ENCODE results near the gene MRPS15. TPM values are rescaled to one million over a fixed set of nuclear protein-coding genes. Genes with fewer than 3 reads are reported as not detected.

MRPS15 gene
- total and polyA plus RNA-seq, 2 of the 13 experiments (the other 11 are each of a cell fraction or from before 2014, with no cell fraction given): 59.0 to 113 TPM

DNA sequence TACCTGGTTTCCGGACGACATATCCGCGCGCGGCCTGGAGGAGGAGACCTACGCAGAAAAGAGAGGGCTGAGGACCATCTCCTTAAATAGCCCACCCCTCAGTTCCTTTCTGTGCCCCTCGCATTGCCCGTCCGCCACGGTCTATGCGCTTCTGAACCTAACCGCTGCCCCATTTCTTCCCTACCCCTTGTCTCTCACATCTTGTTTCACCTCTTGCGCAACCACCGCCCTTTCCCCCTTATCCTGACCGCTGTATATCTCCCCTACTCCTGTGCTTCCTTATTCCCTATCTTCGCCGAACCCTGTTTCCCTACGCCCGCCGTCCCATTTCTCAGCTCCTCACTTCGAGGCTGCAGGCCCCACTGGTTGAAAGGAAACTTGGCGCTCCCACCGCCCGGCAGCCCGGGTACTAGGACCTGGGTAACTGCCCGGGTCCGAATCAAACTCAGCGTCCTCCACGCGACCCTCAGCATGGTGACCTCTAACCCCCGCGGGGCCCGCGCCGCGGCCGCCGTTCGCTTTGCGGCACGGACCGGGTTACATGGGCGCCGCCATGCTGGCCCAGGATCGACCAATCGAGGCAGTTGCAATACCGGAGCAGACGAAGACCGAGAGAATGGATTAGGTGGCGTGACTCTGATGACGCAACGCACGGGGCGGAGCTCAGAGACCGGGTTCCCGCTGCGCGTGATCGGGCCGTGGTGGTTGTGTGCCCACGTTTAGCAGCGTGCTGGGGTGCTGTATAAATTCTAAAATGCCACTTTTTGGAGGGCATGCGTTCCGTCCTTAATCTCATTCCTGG lies at the start of gene MRPS15 (continued):
- TF ChIP-seq ZNF230 (CRISPR knock-in tag; IDR thresholded peaks at IDR 0.05) (peak; percentile 91; the same call in 1 of the 2 replicates), GFI1 (CRISPR knock-in tag; IDR thresholded peaks at IDR 0.05; ENCODE audit: borderline replicate concordance) (peak; percentile 80; the same call in 1 of the 2 replicates), XRCC5 (optimal IDR thresholded peaks at IDR 0.05; ENCODE audit: low read length) (peak; percentile 99), ZNF749 (CRISPR knock-in tag; IDR thresholded peaks at IDR 0.05; ENCODE audit: borderline replicate concordance) (0 out of 2 replicates have a peak, but pooled peaks have one; percentile 53), ZNF180 (CRISPR knock-in tag; IDR thresholded peaks at IDR 0.05; ENCODE audit: borderline replicate concordance, low read depth) (no peak), ZFP36L1 (CRISPR knock-in tag; IDR thresholded peaks at IDR 0.05) (no peak), RELA (CRISPR knock-in tag; IDR thresholded peaks at IDR 0.05) (0 out of 2 replicates have a peak, but pooled peaks have one; percentile 80), ZNF138 (CRISPR knock-in tag; IDR thresholded peaks at IDR 0.05; ENCODE audit: low read depth) (peak; percentile 86), ZBTB7A (CRISPR knock-in tag; IDR thresholded peaks at IDR 0.05) (peak; percentile 82; the same call in 1 of the 2 replicates), CENPX (CRISPR knock-in tag; IDR thresholded peaks at IDR 0.05) (no peak), KLF13 (CRISPR knock-in tag; IDR thresholded peaks at IDR 0.05) (no peak), ZNF382 (CRISPR knock-in tag; IDR thresholded peaks at IDR 0.05; ENCODE audit: borderline replicate concordance) (no peak), JUNB (CRISPR knock-in tag; IDR thresholded peaks at IDR 0.05; ENCODE audit: borderline replicate concordance) (no peak; the same call in 1 of the 2 replicates), KAT7 (CRISPR knock-in tag; IDR thresholded peaks at IDR 0.05; ENCODE audit: borderline replicate concordance) (peak; percentile 91), PHB2 (IDR thresholded peaks at IDR 0.05; ENCODE audit: partially characterized antibody) (no peak), NR3C1 (CRISPR knock-in tag; IDR thresholded peaks at IDR 0.05) (no peak), DR1 (CRISPR knock-in tag; IDR thresholded peaks at IDR 0.05) (peak; percentile 77), CHD2 (IDR thresholded peaks at IDR 0.05; ENCODE audit: low read depth, low read length) (peak; percentile 40; the same call in 1 of the 2 replicates)
- TF ChIP-seq, protein P1, sequence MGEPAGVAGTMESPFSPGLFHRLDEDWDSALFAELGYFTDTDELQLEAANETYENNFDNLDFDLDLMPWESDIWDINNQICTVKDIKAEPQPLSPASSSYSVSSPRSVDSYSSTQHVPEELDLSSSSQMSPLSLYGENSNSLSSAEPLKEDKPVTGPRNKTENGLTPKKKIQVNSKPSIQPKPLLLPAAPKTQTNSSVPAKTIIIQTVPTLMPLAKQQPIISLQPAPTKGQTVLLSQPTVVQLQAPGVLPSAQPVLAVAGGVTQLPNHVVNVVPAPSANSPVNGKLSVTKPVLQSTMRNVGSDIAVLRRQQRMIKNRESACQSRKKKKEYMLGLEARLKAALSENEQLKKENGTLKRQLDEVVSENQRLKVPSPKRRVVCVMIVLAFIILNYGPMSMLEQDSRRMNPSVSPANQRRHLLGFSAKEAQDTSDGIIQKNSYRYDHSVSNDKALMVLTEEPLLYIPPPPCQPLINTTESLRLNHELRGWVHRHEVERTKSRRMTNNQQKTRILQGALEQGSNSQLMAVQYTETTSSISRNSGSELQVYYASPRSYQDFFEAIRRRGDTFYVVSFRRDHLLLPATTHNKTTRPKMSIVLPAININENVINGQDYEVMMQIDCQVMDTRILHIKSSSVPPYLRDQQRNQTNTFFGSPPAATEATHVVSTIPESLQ (CRISPR knock-in tag; conservative IDR thresholded peaks at IDR 0.05): no peak; the same call in 1 of the 2 replicates
- TF ChIP-seq, protein P2, sequence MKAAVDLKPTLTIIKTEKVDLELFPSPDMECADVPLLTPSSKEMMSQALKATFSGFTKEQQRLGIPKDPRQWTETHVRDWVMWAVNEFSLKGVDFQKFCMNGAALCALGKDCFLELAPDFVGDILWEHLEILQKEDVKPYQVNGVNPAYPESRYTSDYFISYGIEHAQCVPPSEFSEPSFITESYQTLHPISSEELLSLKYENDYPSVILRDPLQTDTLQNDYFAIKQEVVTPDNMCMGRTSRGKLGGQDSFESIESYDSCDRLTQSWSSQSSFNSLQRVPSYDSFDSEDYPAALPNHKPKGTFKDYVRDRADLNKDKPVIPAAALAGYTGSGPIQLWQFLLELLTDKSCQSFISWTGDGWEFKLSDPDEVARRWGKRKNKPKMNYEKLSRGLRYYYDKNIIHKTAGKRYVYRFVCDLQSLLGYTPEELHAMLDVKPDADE (CRISPR knock-in tag; IDR thresholded peaks at IDR 0.05): no peak

Data from HepG2 (cell line).